Thoracic aorta (tissue), 2 donors: ENCODE results near the gene NKAIN2. TPM values are rescaled to one million over a fixed set of nuclear protein-coding genes. Genes with fewer than 3 reads are reported as not detected.

Source experiments
- ATAC-seq: fragments of 150-250 bp; one replicate; pipeline ENCODE4 v1.8.0; 2017; ENCODE audit warnings: low read depth; ENCODE audit not compliant: insufficient number of reproducible peaks, low FRiP score
- DNase-seq: peaks from one replicate; pipeline ENCODE4 v3.0.0-alpha.2; 2020; ENCODE audit warnings: low spot score
- H3K27ac ChIP-seq, 2 donors: fragments of 200-600 bp; sonication (generic); 1 replicate in 1 of 2; 2 replicates in 1 of 2; pipeline ENCODE4 v1.5.1; 2016; ENCODE audit warnings: mild to moderate bottlenecking in 2 of 2, moderate library complexity in 2 of 2
- H3K27me3 ChIP-seq: fragments of 200-600 bp; sonication (generic); replicated peaks from 2 replicates; pipeline ENCODE4 v1.6.0; 2016; ENCODE audit warnings: mild to moderate bottlenecking; ENCODE audit not compliant: insufficient read depth
- H3K36me3 ChIP-seq: fragments of 200-600 bp; sonication (generic); one replicate; pipeline ENCODE4 v1.5.1; 2016
- H3K4me1 ChIP-seq, 2 donors: fragments of 200-600 bp; sonication (generic); 1 replicate in 1 of 2; 2 replicates in 1 of 2; pipeline versions ENCODE4 v1.5.1 to v1.6.0; 2016; ENCODE audit warnings: low read depth in 2 of 2, mild to moderate bottlenecking in 1 of 2; ENCODE audit not compliant: control insufficient read depth in 1 of 2
- H3K4me3 ChIP-seq: fragments of 200-600 bp; sonication (generic); 2 replicates; pipeline ENCODE4 v1.5.1; 2016; ENCODE audit warnings: mild to moderate bottlenecking
- H3K9me3 ChIP-seq: fragments of 200-600 bp; sonication (generic); 2 replicates; pipeline ENCODE4 v1.5.1; 2016
- CTCF ChIP-seq: fragments of 200-600 bp; sonication (generic); IDR thresholded peaks from one replicate; pipeline ENCODE4 v1.5.1; 2019; ENCODE audit warnings: antibody characterized with exemption
- total RNA-seq, 2 donors: library from RNA; depleted of rRNA; stranded (reverse); fragments of >200 nt; gene quantifications; one replicate each; pipeline versions ENCODE4 v1.1.0 to v1.2.3, GENCODE V29; 2016

The NKAIN2 gene
- total RNA-seq, 2 donors from 2014 or later: 0.28 TPM; not detected in 1

DNA sequence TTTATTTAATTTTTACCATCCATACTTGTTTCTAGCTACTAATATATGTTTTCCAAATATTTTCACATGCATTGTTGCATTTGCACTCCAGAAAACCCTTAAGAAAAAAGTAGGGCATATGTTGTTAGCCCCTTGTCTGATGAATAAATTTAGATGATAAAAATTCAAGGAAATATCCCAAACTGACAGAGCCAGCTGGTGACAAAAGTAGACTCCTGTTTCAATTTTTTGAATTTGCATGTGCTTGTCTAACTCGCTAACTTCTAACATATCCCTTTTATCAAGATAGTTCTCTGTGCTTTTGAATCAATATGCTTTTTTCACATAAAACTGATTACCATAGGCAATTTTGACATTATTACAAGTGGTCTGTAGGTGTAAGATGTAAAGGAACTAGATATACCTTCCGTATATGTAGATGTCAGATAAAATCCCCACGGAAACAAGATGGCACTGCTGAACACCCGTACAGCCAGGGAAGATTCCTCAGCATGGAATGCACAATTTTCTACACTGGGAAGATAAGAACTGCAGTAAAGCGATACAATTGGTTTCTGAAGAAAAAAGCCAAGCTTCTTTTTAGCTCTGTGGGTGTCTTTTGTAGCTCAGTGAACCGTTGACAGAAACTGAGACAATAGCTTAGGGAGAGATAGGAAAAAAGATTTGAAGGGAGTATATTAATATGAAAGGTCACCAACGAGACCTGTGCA, 721.0 kb downstream of the NKAIN2 start:
- DNase-seq: no peak
- Histone ChIP-seq H3K36me3 (no peaks in the 10 kb centered on the region), H3K9me3 (no peaks in the 10 kb centered on the region), H3K27ac (no peak overlapping the region), H3K27me3 (no peaks in the 10 kb centered on the region), H3K4me3 (no peak overlapping the region), H3K4me1 (no peaks in the 10 kb centered on the region)
- TF ChIP-seq CTCF: no peak
- no peak for ATAC-seq

GRCh38 chr6:124530926-124531325, 727.3 kb downstream of the NKAIN2 start:
- H3K4me1 ChIP-seq: no peaks in the 10 kb centered on the region
- H3K36me3 ChIP-seq: no peaks in the 10 kb centered on the region
- no peak for DNase-seq
- TF ChIP-seq CTCF: no peak
- H3K27me3 ChIP-seq: no peaks in the 10 kb centered on the region
- no peak overlapping the region for H3K4me3 ChIP-seq
- no peak for ATAC-seq
- H3K9me3 ChIP-seq: no peaks in the 10 kb centered on the region
- no peak overlapping the region for H3K27ac ChIP-seq

DNA sequence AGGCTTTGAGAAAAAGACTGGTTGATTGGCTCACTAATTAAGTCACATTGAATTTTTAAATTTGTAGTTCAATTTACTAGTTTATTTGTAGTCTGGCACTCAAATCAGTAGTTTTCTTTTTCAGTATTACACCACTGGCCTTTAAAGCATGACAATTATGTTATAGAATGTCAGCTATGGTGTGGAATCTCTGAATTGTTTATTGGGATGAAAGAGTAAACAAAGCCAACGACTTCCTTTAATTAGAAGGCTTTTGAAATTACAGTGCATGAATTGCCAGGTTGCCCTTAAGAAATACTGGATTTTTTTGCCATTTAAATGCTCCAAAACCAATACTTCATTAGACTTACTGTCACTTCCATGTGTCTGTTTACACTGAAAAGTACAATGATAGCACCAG, 731.6 kb downstream of the NKAIN2 start:
- no peak overlapping the region for H3K4me3 ChIP-seq
- no peak overlapping the region for H3K27ac ChIP-seq
- H3K27me3 ChIP-seq: no peaks in the 10 kb centered on the region
- ATAC-seq (no peak), DNase-seq (no peak)
- H3K4me1 ChIP-seq: no peaks in the 10 kb centered on the region
- H3K36me3 ChIP-seq: no peaks in the 10 kb centered on the region
- TF ChIP-seq CTCF: no peak
- no peaks in the 10 kb centered on the region for H3K9me3 ChIP-seq

DNA sequence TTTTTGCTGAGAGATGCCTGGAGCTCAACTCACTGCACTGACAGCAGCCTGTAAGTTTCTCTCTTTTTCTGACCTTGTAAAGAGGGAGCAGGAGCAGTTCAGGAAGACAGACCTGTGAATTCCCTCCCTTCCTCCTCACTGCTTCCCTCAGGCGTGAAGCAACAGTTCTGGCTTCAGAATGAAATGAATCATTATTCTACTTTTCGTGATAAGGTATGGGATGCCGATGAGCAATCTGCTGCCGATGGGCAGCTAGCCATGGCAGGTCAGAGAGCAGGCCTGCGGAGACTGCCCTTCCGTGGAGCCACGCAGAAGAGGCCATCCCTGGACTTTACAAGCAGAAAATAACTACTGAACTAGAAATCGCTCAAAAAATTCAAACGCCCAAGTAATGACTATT, 732.1 kb downstream of the NKAIN2 start:
- Histone ChIP-seq H3K9me3 (no peaks in the 10 kb centered on the region), H3K36me3 (no peaks in the 10 kb centered on the region), H3K27ac (no peak overlapping the region), H3K4me3 (no peak overlapping the region), H3K27me3 (no peaks in the 10 kb centered on the region), H3K4me1 (no peaks in the 10 kb centered on the region)
- DNase-seq (no peak), ATAC-seq (no peak)
- no peak for TF ChIP-seq CTCF

GRCh38 chr6:124536157-124536841, 732.6 kb downstream of the NKAIN2 start:
- Histone ChIP-seq H3K4me1 (no peaks in the 10 kb centered on the region), H3K27me3 (no peaks in the 10 kb centered on the region), H3K9me3 (no peaks in the 10 kb centered on the region), H3K4me3 (no peak overlapping the region), H3K36me3 (no peaks in the 10 kb centered on the region), H3K27ac (no peak overlapping the region)
- ATAC-seq (no peak), DNase-seq (no peak)
- no peak for TF ChIP-seq CTCF
